Fibroblast of skin of back (primary cell): ENCODE data around the gene NR2F2.
"Not testable (repeated sequence)": the region's sequence is repeated elsewhere in the genome, so short reads cannot be mapped to it uniquely, and the experiment has no call there.

ENCODE experiments used
- DNase-seq: peaks from one replicate; pipeline ENCODE4 v3.0.0-alpha.2; 2013

Gene NR2F2

DNA sequence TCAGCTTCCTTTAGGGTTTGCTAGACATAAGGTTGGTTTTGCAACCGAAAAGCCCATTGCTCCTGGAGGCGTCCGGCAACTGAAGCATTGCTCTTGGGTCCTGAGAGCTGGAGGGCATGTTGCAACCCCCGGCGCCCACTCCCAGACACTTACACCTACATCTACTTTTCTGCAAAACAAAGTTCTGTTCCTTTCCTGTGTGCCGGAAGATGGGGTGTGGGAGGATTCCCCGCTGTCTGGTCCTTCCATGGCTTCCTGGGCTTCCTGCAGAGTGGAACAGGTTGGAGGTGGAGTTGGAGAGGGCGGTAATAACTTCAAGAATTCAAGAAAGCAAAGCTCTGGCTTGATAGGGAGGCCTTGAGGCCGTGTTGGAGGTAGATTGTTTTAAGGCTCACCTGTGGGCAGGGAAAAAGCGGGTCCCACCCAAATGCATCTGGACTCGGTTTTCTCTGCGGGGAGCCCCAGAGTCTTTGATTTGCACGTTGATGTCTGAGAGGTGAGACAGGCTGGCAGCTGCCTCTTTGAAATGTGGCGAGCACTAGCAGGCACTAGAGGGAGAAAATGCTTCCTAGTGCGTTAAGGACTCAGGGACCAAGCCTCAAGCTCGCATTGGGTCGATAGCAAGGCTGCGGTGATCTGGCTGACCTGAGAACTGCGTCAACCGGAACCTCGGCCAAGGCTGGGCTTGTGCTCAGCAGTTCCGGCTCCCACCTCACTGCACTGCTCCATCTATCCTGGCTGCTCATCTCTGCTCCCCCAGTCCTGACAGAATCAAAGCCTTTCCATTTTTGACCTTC, 39.5 kb downstream of the NR2F2 start:
- DNase-seq: no peak

GRCh38 chr15:96372554-96372953, 42.1 kb downstream of the NR2F2 start:
- no peak for DNase-seq

DNA sequence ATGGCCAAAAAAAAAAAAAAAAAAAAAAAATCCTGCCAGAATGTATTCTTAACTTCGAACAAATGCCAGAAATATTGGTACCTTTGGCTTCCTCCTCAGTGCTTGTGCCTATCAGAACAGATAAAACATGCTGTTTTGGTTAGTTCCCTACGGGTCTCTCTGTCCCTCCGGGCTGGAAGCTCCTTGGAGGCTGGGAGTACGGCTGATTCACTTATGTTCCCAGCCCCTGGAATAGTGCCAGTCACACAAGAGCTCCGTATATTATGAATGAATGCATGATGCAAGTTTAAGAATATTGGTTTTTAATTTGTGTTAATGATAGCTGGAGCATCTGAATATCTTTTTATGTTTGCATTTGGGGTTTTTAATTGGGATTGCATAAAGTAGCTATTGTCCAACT, 44.0 kb downstream of the NR2F2 start:
- no peak for DNase-seq

DNA sequence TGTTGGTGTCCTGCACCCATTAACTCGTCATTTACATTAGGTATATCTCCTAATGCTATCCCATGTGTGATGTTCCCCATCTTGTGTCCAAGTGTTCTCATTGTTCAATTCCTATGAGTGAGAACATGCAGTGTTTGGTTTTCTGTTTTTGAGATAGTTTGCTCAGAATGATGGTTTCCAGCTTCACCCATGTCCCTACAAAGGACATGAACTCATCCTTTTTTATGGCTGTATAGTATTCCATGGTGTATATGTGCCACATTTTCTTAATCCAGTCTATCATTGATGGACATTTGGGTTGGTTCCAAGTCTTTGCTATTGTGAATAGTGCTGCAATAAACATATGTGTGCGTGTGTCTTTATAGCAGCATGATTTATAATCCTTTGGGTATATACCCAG, 49.1 kb downstream of the NR2F2 start:
- not testable (repeated sequence) for DNase-seq

DNA sequence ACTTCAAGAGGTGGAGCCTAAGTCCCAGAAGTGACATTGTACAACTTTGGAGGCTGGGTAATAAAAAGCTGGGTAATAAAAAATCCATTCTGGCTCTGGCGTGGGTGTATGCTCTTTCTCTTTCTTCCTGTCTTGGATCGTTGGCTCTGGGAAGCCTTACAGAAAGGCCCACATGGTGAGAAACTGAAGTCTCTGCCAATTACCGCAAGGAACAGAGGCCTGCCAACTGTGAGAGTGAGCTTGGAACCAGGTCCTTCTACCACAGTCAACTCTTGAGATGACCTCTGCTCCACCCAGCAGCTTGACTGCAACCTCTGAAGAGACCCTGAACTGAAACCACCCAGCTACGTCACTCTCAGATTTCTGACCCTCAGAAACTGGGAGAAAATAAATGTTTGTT, 51.0 kb downstream of the NR2F2 start:
- DNase-seq: no peak

DNA sequence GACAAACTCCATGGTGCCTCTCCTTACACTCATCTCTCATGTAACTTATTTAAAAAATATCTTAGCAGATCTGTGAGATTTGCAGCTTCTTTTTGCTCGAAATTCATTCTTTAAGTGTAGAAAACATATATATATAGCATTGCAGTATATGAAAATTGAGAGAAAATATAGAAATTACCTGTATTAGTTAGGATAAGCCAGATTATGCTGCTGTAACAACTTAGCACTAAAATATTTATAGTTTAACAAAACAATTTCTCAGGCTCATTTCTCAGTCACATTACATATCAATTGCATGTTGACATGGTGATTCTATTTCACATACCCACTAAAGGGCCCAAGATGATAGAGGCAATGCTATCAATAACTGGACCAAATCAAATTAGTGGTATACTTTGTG, 54.7 kb downstream of the NR2F2 start:
- DNase-seq: no peak

GRCh38 chr15:96388673-96389072, 58.2 kb downstream of the NR2F2 start:
- no peak for DNase-seq
